Erythroblast (primary cell): ENCODE measurements around the gene CTF1.

ENCODE experiments used
- DNase-seq, 2 experiments: peaks; one replicate each; lab custom pipeline; 2025; lab: John Stamatoyannopoulos, UW
- GATA1 ChIP-seq: IDR thresholded peaks from 2 replicates; pipeline ENCODE4 v1.6.1; 2011; ENCODE audit warnings: low read depth, mild to moderate bottlenecking, control low read depth, low read length, moderate library complexity
- POLR2A ChIP-seq: IDR thresholded peaks from 2 replicates; pipeline ENCODE4 v1.6.1; 2011; ENCODE audit warnings: mild to moderate bottlenecking, low read length

The CTF1 gene

DNA sequence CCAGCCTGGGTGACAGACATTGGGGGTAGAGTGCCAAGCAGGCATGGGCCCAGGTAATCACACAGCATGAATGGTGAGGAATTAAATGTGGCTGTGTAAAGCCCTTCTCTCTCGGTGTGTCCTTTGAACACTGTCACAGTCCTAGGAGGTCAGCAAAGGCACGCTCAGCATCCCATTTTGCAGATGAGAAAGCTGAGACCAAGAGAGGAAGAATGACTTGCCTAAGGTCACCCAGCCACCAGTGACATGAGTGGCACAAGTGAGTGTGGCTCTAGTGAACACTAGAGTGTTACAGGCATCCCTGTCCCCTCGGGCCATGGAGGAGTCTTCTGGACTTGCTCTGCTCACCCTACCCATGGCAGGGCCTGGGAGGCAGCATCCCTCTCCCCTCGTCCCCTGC lies 10.7 kb downstream of the CTF1 start:
- DNase-seq: no peak
- TF ChIP-seq GATA1 (no peak), POLR2A (no peak)

DNA sequence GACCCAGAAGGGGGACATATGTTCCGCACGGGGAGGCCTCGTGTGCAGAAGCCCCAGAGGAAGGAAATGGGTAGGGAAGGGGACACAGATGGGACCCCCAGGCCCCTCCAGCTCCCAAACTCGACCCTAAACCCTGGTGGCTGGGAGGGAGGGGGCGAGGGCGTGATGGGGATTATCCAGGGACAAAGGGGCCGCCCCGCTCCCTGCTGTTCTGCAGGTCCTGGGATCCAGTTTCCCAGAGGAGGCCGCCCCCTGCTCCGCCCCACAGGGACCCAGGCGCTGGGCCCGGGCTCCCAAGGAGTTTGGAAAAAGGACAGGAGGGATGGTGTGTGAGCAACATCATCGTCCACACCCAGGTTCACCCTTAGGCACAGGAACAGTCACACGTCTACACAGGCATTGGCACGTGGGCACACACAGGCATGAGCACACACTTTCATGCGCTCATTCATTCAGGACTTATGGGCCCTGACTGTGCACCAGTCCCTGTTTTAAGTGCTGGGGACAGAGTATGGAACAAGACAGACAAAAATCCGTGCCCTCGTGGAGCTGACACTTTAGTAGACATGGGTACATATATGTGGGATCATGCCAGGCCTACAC lies 14.1 kb downstream of the CTF1 start:
- DNase-seq: no peak
- TF ChIP-seq GATA1: no peak
- no peak for TF ChIP-seq POLR2A

DNA sequence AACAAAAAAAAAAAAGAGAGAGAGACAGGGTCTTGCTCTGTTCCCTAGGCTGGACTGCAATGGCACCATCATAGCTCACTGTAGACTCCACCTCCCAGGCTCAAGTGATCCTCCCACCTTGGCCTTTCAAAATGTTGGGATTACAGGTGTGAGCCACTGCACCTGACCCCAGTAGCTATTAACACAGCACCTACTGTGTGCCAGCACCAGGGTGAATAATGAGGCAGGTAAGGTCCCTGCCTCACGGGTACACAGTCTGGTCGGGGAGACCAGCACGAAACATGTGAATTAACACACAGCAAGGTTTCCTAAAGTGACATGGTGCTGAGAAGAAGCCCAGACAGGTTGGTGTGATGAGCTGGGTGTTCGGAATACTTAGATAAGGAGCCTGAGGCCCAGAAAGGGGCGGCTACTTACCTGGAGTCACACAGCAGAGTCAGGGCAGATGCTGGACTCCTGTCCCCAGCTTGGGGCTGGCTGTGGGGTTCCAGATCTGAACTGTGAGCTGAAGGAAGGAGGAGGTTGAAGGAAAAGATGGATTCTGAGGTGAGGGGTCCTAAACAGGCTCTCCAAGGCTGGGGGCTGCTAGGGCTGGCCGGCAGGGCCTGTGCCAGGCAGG lies 16.5 kb downstream of the CTF1 start:
- TF ChIP-seq GATA1 (no peak), POLR2A (no peak)
- no peak for DNase-seq

DNA sequence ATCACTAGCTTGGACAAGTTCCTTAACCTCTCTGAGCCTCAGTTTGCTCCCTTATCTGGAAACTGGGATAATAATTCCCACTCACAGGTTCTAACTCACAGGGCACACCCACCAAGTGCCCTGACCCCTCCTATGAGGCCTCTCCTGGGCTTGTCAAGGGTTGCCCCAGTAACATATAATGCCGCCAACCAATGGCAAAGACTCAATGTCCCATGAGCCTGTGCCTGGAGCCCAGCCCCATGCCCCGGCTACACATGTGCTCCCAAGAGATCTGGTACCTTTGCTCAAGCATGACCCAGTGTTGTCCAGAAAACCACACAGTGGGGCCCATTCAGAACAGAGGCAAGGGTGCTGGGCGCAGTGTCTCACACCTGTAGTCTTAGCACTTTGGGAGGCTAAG lies 18.4 kb downstream of the CTF1 start:
- no peak for TF ChIP-seq POLR2A
- no peak for TF ChIP-seq GATA1

DNA sequence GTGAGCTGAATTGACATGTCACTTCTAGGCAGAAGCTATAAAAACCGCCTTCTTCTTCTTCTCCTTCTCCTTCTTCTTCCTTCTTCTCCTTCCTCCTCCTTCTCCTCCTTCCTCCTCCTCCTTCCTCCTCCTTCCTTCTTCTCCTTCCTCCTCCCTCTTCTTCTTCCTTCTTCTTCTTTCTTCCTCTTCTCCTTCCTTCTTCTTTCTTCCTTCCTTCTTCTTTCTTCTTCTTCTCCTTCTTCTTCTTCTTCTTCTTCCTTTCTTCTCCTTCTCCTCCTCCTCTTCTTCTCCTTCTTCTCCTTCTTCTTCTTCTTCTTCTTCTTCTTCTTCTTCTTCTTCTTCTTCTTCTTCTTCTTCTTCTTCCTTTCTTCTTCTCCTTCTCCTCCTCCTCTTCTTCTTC lies 22.2 kb downstream of the CTF1 start:
- no peak for DNase-seq
- TF ChIP-seq POLR2A (no peak), GATA1 (no peak)

More for the DNA sequence above, 18.4 kb downstream of the CTF1 start:
- no peak for DNase-seq

DNA sequence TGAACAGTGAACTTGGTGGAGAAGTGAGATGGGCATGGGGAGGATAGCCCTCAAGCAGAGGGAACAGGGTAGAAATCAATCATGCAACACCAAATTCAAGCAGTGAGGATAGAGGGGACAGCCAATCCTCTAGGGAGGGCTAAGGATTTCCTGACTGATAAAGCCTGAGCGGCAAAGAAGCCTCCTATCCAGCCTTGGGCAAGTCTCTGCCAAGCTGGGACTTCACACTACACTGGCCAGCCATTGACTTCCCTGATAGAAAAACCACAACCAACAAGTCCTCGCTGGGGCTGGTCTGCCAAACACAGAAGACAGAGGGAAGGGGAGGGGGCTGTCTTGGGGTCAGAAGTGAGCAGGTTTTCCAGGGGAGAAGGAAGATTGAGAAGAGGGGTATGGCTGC lies 24.5 kb downstream of the CTF1 start:
- no peak for DNase-seq

DNA sequence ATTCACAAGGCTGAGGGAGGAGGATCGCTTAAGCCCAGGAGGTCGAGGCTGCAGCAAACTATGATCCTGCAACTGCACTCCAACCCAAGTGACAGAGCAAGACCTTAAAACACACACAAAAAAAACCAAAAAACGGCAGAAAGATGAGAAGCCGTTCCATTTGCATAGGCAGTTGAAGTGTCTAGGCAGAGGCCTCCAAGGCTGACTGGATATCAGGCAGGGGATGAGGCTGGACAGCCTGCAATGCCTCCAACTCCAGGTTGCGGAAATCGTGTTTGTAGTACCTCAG lies 25.0 kb downstream of the CTF1 start:
- no peak for DNase-seq
- TF ChIP-seq GATA1: no peak
- TF ChIP-seq POLR2A: no peak

More for the DNA sequence above, 24.5 kb downstream of the CTF1 start:
- TF ChIP-seq POLR2A (no peak), GATA1 (no peak)

DNA sequence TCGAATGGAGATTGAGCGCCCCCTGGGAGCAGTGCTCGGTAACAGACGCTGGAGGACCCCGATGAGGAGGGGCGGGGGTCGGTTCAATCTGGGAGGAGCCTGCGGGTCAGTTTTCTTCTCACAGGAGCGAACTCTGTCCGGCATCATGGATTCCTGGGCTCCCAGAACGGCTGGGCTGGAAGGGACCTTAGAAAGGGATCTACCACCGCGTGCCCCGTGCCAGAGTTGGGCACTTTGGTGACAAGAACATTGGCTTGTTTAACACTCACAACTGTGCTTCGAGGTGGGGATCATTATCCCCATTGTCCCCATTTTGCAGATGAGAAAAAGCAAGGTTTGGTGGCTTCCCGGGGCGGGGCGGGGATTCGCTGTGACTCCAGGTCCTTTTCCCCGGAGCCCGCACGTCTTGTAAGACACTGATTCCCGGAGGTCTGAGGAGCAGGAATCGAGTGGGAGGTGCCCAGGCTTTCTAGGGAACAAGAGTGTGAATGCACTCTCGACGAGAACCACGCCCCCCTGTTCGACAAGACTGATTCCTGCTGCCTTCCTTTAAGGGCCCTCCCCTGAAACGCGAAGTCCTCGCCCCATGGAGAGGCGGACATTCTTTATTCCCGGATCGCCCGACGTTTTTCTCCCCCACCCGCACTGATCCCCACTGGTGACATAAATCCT lies 25.5 kb downstream of the CTF1 start:
- TF ChIP-seq GATA1: no peak
- no peak for TF ChIP-seq POLR2A
- peak; percentile 86 to 89 for DNase-seq

DNA sequence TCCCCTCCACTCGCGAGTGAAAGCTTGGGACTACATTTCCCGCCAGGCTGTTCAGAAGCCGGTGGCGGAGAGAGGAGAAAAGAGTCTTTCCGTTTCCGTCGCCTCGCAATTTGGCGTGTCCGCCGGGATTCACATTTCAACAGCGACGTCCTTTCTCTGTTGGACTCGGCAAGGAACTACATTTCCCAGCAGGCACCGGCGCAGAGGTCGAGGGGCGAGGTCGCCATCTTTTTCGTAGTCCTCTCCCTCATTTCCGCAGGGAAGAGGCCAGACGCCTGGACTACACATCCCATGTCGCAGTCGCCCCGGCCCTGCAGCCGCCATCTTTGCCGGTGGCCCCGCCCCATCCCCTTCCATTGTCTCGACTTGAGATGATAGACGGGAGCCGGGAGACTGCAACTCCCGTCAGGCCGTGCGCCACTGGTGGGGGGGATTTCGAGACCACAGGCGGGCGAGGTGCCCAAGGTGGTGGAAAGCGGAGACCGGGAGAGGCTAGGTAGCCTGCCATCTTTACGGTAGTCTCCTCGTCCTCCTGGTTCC lies 26.1 kb downstream of the CTF1 start:
- peak; percentile 99 to 100 for DNase-seq
- no peak for TF ChIP-seq POLR2A
- no peak for TF ChIP-seq GATA1

DNA sequence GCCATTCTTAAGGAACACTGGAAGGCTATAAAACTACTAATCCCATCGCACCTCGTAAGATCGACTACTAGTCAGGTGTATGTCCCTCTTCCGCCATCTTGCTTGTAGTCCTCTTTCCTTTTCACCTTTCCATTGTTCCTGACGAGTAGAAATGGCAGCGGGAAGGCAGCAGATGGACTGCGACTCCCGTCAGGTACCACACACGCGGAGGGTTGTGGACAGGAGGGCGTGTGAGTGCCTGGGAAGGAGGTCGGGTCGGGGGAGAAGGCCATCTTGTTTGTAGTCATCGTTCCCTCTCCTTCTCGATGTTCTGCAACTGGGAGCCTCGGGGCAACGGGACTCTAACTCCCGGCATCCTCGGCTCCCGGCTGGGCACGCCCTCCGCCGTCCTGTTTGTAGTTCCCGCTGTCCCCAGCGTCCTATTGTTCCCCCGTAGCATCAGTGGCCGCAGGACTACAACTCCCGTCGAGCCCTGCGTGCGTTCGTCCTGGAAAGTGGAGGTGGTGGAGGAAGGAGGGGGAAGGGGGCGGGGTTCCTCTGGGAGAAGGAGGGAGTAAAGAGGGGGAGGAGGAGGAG lies 26.6 kb downstream of the CTF1 start:
- TF ChIP-seq GATA1 (no peak), POLR2A (peak; percentile 63)
- DNase-seq: peak; percentile 98

DNA sequence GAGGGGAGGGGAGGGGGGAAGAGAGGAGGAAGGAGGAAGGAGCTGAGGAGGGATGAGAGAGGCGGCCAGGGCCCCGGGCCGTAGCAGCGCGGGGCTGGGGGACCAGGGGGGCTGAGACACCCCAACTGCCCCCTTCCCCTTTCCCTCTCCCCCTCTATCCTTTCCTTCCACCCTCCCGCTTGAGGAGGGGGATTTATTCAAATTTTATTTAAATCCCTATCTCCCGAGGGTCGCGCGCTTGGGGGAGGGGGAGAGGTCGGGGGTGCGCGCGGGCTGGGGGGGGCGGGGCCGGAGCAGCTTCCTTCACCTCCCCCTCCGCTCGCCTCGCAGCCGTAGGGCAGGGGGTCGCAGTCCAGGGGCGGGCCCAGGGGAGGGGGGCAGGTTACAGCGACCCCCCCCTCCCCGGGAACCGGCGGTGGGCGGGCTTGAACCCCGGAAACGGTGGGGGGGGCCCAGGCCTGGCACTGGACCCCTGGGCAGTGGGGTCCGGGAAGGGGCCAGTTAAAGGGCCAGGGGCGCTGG lies 27.2 kb downstream of the CTF1 start, which contains the start of gene FBXL19:
Gene FBXL19, plus strand, starts transcription at position 19 of the 522 bp plus-strand sequence. CDS start 2,183 bp downstream, outside the sequence.
- no peak for DNase-seq
- TF ChIP-seq GATA1 (no peak), POLR2A (no peak)

DNA sequence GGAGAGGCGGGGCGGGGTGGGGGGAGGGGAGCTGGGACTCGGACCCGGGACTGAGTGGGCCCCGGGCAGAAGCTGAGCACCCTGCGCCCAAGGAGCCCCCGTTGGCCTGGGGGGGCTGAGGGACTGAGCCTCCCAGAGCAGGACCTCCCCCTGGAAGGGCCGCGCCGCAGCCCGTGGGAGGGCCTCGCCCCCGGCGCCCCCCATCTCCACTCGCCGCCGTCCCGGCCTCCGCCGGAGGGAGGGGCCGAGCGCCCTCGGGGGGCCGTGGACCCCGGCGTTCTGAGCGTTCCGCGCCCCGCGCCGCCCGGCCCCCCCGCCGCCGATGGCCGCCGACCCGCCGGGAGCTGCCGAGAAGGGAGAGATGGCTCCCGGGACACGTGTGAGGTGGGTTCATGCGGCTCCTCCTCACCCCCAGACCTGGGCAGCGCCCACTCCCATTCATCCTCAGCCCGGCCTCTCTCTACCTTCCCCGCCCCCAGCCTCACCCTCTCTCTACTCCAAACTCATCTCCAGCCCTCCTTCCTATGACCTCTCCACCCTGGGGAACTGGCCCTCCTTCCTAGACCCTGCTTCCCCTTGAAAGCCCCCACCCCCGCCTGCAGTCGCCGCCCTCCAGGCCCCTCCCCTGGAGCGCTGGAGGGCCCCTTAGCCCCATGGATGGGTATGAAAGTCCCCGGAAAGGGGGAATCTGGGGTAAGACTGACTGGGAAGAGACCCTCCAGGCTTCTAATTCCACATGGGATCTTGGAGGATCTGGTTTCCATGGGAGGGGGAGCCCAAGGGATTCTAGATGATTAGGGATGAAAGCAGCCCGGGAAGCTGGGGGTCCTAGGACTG lies 27.9 kb downstream of the CTF1 start:
- no peak for DNase-seq
- TF ChIP-seq GATA1 (no peak), POLR2A (no peak)
